ENCODE results near the gene FGF19.
A peak's percentile ranks its signal among the peaks of the same experiment; 100 is the strongest.

Gene FGF19

DNA sequence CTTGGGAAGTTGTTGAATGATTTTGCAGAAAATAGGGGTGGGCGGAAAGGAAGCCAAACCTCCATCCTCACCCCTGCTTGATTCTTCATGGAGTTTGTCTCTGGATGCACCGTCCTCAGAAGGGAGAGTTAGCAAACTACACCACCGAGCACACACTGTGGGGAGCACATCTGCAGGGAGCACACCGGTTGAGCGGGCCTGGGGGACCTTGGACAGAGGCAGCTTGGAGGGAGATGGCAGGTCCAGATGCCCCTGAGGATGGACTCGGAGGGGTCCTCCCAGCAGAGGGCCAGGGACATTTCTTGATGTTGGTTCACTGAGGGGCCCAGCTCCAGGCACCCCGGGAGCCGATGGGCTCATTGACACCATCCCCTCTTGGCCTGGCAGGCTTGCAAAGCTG lies 15.1 kb upstream of the FGF19 start:
- peaks cover 29% of the 10 kb centered on the region for H3K27me3 ChIP-seq (ENCODE audit: control insufficient read depth, low read length)
- no peaks in the 10 kb centered on the region for H3F3A ChIP-seq (ENCODE audit: control insufficient read depth, insufficient read depth)

GRCh38 chr11:69718147-69718546 lies 14.3 kb upstream of the FGF19 start:
- H3K36me3 ChIP-seq (ENCODE audit: control insufficient read depth, low read length), result no peaks in the 10 kb centered on the region
- no peaks in the 10 kb centered on the region for H3K9me3 ChIP-seq (ENCODE audit: control insufficient read depth, insufficient read depth, low read length)
- no peak overlapping the region for H3K4me3 ChIP-seq (ENCODE audit: low read length)
- H3K4me1 ChIP-seq (ENCODE audit: control insufficient read depth, low read length), result peaks cover 4% of the 10 kb centered on the region
- H3K9me2 ChIP-seq (replicated peaks; ENCODE audit: control insufficient read depth, low read length), result no peaks in the 10 kb centered on the region
- H3K4me2 ChIP-seq (ENCODE audit: low read length), result 0 out of 2 replicates have a peak overlapping the region, but pooled peaks have one; percentile 8
- 0 out of 2 replicates have a peak, but pooled peaks cover 5% of the 10 kb centered on the region for H4K20me1 ChIP-seq (ENCODE audit: control insufficient read depth, insufficient read depth, low read depth, low read length)
- no peaks in the 10 kb centered on the region for H3K79me2 ChIP-seq (ENCODE audit: control insufficient read depth, low read length)
- TF ChIP-seq, protein P1, sequence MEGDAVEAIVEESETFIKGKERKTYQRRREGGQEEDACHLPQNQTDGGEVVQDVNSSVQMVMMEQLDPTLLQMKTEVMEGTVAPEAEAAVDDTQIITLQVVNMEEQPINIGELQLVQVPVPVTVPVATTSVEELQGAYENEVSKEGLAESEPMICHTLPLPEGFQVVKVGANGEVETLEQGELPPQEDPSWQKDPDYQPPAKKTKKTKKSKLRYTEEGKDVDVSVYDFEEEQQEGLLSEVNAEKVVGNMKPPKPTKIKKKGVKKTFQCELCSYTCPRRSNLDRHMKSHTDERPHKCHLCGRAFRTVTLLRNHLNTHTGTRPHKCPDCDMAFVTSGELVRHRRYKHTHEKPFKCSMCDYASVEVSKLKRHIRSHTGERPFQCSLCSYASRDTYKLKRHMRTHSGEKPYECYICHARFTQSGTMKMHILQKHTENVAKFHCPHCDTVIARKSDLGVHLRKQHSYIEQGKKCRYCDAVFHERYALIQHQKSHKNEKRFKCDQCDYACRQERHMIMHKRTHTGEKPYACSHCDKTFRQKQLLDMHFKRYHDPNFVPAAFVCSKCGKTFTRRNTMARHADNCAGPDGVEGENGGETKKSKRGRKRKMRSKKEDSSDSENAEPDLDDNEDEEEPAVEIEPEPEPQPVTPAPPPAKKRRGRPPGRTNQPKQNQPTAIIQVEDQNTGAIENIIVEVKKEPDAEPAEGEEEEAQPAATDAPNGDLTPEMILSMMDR (IDR thresholded peaks at IDR 0.05; ENCODE audit: low read depth, low read length, poor library complexity, severe bottlenecking), result peak; percentile 78
- TF ChIP-seq EZH2phosphoT487 (IDR thresholded peaks at IDR 0.05; ENCODE audit: borderline replicate concordance, low read length), result no peak
- no peak overlapping the region for H3K27ac ChIP-seq (ENCODE audit: low read depth, low read length)
- H3K27me3 ChIP-seq (ENCODE audit: control insufficient read depth, low read length), result peaks cover 29% of the 10 kb centered on the region
- no peaks in the 10 kb centered on the region for H3F3A ChIP-seq (ENCODE audit: control insufficient read depth, insufficient read depth)

More for the DNA sequence above, 15.1 kb upstream of the FGF19 start:
- no peaks in the 10 kb centered on the region for H3K36me3 ChIP-seq (ENCODE audit: control insufficient read depth, low read length)
- H4K20me1 ChIP-seq (ENCODE audit: control insufficient read depth, insufficient read depth, low read depth, low read length), result 0 out of 2 replicates have a peak, but pooled peaks cover 5% of the 10 kb centered on the region
- no peaks in the 10 kb centered on the region for H3K79me2 ChIP-seq (ENCODE audit: control insufficient read depth, low read length)
- no peak for TF ChIP-seq EZH2phosphoT487 (IDR thresholded peaks at IDR 0.05; ENCODE audit: borderline replicate concordance, low read length)
- TF ChIP-seq, protein P1 (IDR thresholded peaks at IDR 0.05; ENCODE audit: low read depth, low read length, poor library complexity, severe bottlenecking), result no peak
- no peak overlapping the region for H3K4me3 ChIP-seq (ENCODE audit: low read length)
- no peaks in the 10 kb centered on the region for H3K9me3 ChIP-seq (ENCODE audit: control insufficient read depth, insufficient read depth, low read length)
- no peak overlapping the region for H3K4me2 ChIP-seq (ENCODE audit: low read length)
- H3K27ac ChIP-seq (ENCODE audit: low read depth, low read length), result no peak overlapping the region
- H3K4me1 ChIP-seq (ENCODE audit: control insufficient read depth, low read length), result peaks cover 4% of the 10 kb centered on the region
- no peaks in the 10 kb centered on the region for H3K9me2 ChIP-seq (replicated peaks; ENCODE audit: control insufficient read depth, low read length)

GRCh38 chr11:69716891-69717747 lies 13.3 kb upstream of the FGF19 start:
- H3K4me3 ChIP-seq (ENCODE audit: low read length), result no peak overlapping the region
- H3K9me2 ChIP-seq (replicated peaks; ENCODE audit: control insufficient read depth, low read length), result no peaks in the 10 kb centered on the region
- TF ChIP-seq, protein P1 (IDR thresholded peaks at IDR 0.05; ENCODE audit: low read depth, low read length, poor library complexity, severe bottlenecking), result no peak
- TF ChIP-seq EZH2phosphoT487 (IDR thresholded peaks at IDR 0.05; ENCODE audit: borderline replicate concordance, low read length), result no peak
- no peaks in the 10 kb centered on the region for H3F3A ChIP-seq (ENCODE audit: control insufficient read depth, insufficient read depth)
- H3K27ac ChIP-seq (ENCODE audit: low read depth, low read length), result no peak overlapping the region
- H3K79me2 ChIP-seq (ENCODE audit: control insufficient read depth, low read length), result no peaks in the 10 kb centered on the region
- H3K9me3 ChIP-seq (ENCODE audit: control insufficient read depth, insufficient read depth, low read length), result no peaks in the 10 kb centered on the region
- H4K20me1 ChIP-seq (ENCODE audit: control insufficient read depth, insufficient read depth, low read depth, low read length), result 0 out of 2 replicates have a peak, but pooled peaks cover 5% of the 10 kb centered on the region
- H3K27me3 ChIP-seq (ENCODE audit: control insufficient read depth, low read length), result peaks cover 29% of the 10 kb centered on the region
- H3K36me3 ChIP-seq (ENCODE audit: control insufficient read depth, low read length), result no peaks in the 10 kb centered on the region
- no peak overlapping the region for H3K4me2 ChIP-seq (ENCODE audit: low read length)
- peaks cover 9% of the 10 kb centered on the region for H3K4me1 ChIP-seq (ENCODE audit: control insufficient read depth, low read length)

Measured in DOHH2 (cell line).